Panc1 (cell line): ENCODE measurements around the gene MRPL57. TPM values are rescaled to one million over a fixed set of nuclear protein-coding genes. Genes with fewer than 3 reads are reported as not detected.

ENCODE experiments used
- ATAC-seq: fragments of 200-7000 bp; cut with Tn5 transposase; 2 replicates; pipeline ENCODE4 v1.9.1; 2020; ENCODE audit warnings: mild to moderate bottlenecking, moderate library complexity
- BruUV-seq: library from RNA; stranded (reverse); fragments of 400-500 nt; replicated peaks from 2 replicates; lab custom pipeline; 2021; lab: Mats Ljungman, UMichigan
- CTCF ChIA-PET: fragments of 300-600 bp; sonication (Branson Sonifier 250); formaldehyde crosslinking; loops from one replicate; lab custom pipeline; 2022; ENCODE audit warnings: antibody characterized with exemption; lab: Charles Lee
- POLR2A ChIA-PET: fragments of 300-600 bp; sonication (Branson Sonifier 250); formaldehyde crosslinking; loops from one replicate; lab custom pipeline; 2022; ENCODE audit warnings: antibody characterized with exemption; lab: Charles Lee
- DNase-seq: peaks from one replicate; pipeline ENCODE4 v3.0.0-alpha.2; 2010; ENCODE audit warnings: low read depth, low spot score
- H3K27ac ChIP-seq: 2 replicates; pipeline ENCODE4 v1.5.1; 2011; ENCODE audit warnings: mild to moderate bottlenecking, low read length, inconsistent platforms
- H3K27me3 ChIP-seq: fragments of 200-500 bp; sonication (Bioruptor generic); 2 replicates; pipeline ENCODE4 v1.6.0; 2014; ENCODE audit warnings: low read length, inconsistent platforms; ENCODE audit not compliant: control insufficient read depth, insufficient read depth
- H3K36me3 ChIP-seq: fragments of 200-500 bp; sonication (Bioruptor generic); 2 replicates; pipeline ENCODE4 v1.5.1; 2014; ENCODE audit warnings: inconsistent platforms, mild to moderate bottlenecking, low read length, moderate library complexity; ENCODE audit not compliant: control insufficient read depth, insufficient read depth
- H3K4me1 ChIP-seq: 2 replicates; pipeline ENCODE4 v1.5.1; 2011; ENCODE audit warnings: inconsistent platforms, mild to moderate bottlenecking, low read length, moderate library complexity; ENCODE audit not compliant: control insufficient read depth, insufficient read depth
- H3K4me3 ChIP-seq, 2 experiments: 2 replicates each; pipeline ENCODE4 v1.5.1; 2011 to 2012; ENCODE audit warnings: low read depth in 2 of 2, low read length in 2 of 2, mild to moderate bottlenecking in 2 of 2, inconsistent platforms in 1 of 2, moderate library complexity in 1 of 2
- H3K9me3 ChIP-seq: fragments of 200-500 bp; sonication (Bioruptor generic); 2 replicates; pipeline ENCODE4 v1.5.1; 2014; ENCODE audit warnings: low read depth, mild to moderate bottlenecking, inconsistent platforms, low read length, moderate library complexity; ENCODE audit not compliant: control insufficient read depth, insufficient read depth
- POLR2AphosphoS5 ChIP-seq: IDR thresholded peaks from 2 replicates; pipeline ENCODE4 v1.6.1; 2012; ENCODE audit warnings: mild to moderate bottlenecking, low read depth, low read length, moderate library complexity
- REST ChIP-seq, 2 experiments: IDR thresholded peaks; 2 replicates each; pipeline ENCODE4 v1.6.1; 2011 to 2012; ENCODE audit warnings: low read depth in 2 of 2, control low read depth in 1 of 2, low read length in 1 of 2, mild to moderate bottlenecking in 1 of 2, moderate library complexity in 1 of 2; ENCODE audit not compliant: insufficient read depth in 1 of 2
- SIN3A ChIP-seq: IDR thresholded peaks from 2 replicates; pipeline ENCODE4 v1.6.1; 2012; ENCODE audit warnings: low read depth, mild to moderate bottlenecking, low read length, moderate library complexity, borderline replicate concordance; ENCODE audit not compliant: insufficient read depth
- TCF7L2 ChIP-seq: IDR thresholded peaks from 2 replicates; pipeline ENCODE4 v1.6.1; 2011; ENCODE audit warnings: mild to moderate bottlenecking, low read depth, low read length, inconsistent platforms
- in situ Hi-C: cut with HindIII; loops from 2 replicates; pipeline ENCODE4 v1.10.0; 2016; ENCODE audit warnings: low sequenced_read_pairs, low pct_unique_long_range_greater_than_20kb
- intact Hi-C: fragments of 100-400 bp; cut with micrococcal nuclease; formaldehyde crosslinking; loops from one replicate; pipeline ENCODE4 v1.10.0; 2022; ENCODE audit not compliant: unreplicated experiment
- total RNA-seq: library from RNA; stranded (reverse); gene quantifications from one replicate; pipeline ENCODE4 v1.2.1, GENCODE V29; 2021; ENCODE audit not compliant: unreplicated experiment
- TF ChIP-seq, protein P1 (sequence below): fragments of 450-650 bp; IDR thresholded peaks from 2 replicates; pipeline ENCODE4 v1.5.1; 2017; ENCODE audit warnings: mild to moderate bottlenecking

The MRPL57 gene
- total RNA-seq, 1 experiment from 2014 or later, result 14.0 TPM

DNA sequence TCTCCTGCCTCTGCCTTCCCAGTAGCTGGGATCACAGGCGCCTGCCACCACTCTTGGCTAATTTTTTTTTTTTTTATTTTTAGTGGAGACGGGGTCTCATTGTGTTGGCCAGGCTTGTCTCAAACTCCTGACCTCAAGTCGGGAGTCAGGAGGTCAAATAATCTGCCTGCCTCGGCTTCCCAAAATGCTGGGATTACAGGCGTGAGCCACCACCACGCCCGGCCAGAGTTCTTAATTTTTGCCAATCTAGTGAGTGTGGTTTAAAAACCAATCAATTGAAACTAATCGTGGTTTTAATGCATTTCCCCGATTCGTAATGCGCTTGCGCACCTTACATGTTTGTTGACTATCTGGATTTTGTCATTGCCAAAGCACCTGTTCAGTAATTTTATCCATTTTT is 37.1 kb upstream of the MRPL57 start:
- in situ Hi-C loops, result no loop called here

DNA sequence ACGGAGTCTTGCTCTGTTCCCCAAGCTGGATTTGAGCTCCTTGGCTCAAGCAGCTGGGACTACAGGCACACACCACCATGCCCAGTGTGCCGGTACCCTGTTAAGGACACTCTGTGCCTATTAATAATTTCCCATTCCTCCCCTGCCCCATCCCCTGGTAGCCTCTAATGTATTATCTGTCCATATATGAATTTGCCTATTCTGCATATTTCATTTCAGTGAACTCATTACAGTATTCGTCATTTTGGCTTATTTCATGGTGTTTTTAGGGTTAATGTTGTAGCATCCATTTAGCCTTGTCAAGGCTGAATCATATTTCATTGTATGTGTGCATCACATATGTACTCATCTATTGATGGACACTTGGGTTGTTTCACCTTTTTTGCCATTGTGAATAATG is 33.7 kb upstream of the MRPL57 start:
- DNase-seq (no peak), ATAC-seq (no peak)
- ChIA-PET POLR2A (no interaction called here), CTCF (no interaction called here)
- no peaks in the 10 kb centered on the region for H3K27me3 ChIP-seq
- in situ Hi-C loops, result no loop called here
- TF ChIP-seq TCF7L2, result no peak
- TF ChIP-seq, protein P1, sequence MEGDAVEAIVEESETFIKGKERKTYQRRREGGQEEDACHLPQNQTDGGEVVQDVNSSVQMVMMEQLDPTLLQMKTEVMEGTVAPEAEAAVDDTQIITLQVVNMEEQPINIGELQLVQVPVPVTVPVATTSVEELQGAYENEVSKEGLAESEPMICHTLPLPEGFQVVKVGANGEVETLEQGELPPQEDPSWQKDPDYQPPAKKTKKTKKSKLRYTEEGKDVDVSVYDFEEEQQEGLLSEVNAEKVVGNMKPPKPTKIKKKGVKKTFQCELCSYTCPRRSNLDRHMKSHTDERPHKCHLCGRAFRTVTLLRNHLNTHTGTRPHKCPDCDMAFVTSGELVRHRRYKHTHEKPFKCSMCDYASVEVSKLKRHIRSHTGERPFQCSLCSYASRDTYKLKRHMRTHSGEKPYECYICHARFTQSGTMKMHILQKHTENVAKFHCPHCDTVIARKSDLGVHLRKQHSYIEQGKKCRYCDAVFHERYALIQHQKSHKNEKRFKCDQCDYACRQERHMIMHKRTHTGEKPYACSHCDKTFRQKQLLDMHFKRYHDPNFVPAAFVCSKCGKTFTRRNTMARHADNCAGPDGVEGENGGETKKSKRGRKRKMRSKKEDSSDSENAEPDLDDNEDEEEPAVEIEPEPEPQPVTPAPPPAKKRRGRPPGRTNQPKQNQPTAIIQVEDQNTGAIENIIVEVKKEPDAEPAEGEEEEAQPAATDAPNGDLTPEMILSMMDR, result no peak
- no peak for TF ChIP-seq POLR2AphosphoS5
- TF ChIP-seq REST (IDR thresholded peaks at IDR 0.05; ENCODE audit: insufficient read depth in 1 of 2, low read depth in 2 of 2, low read length in 1 of 2), result no peak
- no peak for TF ChIP-seq SIN3A
- H3K4me1 ChIP-seq, result 0 out of 2 replicates have a peak, but pooled peaks cover 2% of the 10 kb centered on the region
- no peak overlapping the region for H3K4me3 ChIP-seq
- intact Hi-C loops, result no loop called here
- BruUV-seq, result no TSS peak
- H3K9me3 ChIP-seq, result no peaks in the 10 kb centered on the region
- no peak overlapping the region for H3K27ac ChIP-seq
- H3K36me3 ChIP-seq, result peaks cover 25% of the 10 kb centered on the region

More for the DNA sequence above, 37.1 kb upstream of the MRPL57 start:
- DNase-seq (no peak), ATAC-seq (no peak)
- ChIA-PET POLR2A (interaction anchor here (0.6 kb wide), 1 partner anchor 10 kb away, joined by 3 read pairs; no protein-coding TSS in a partner anchor), CTCF (no interaction called here)
- H3K36me3 ChIP-seq, result peaks cover 14% of the 10 kb centered on the region
- TF ChIP-seq SIN3A, result no peak
- no peak for TF ChIP-seq POLR2AphosphoS5
- no peak for TF ChIP-seq TCF7L2
- TF ChIP-seq, protein P1, result no peak
- no peak for TF ChIP-seq REST (IDR thresholded peaks at IDR 0.05; ENCODE audit: insufficient read depth in 1 of 2, low read depth in 2 of 2, low read length in 1 of 2)
- no peaks in the 10 kb centered on the region for H3K9me3 ChIP-seq
- H3K4me1 ChIP-seq, result 0 out of 2 replicates have a peak, but pooled peaks cover 2% of the 10 kb centered on the region
- H3K4me3 ChIP-seq, result peak overlapping the region; percentile 75 to 77
- H3K27ac ChIP-seq, result peak overlapping the region; percentile 95
- no peaks in the 10 kb centered on the region for H3K27me3 ChIP-seq
- intact Hi-C loops, result no loop called here
- BruUV-seq, result no TSS peak
